ENCODE results near the gene CDK16. TPM values are rescaled to one million over a fixed set of nuclear protein-coding genes. Genes with fewer than 3 reads are reported as not detected.

CDK16 gene
- total RNA-seq, 1 experiment from 2014 or later = 134 TPM

- peaks cover 24% of the 10 kb centered on the region for H3K4me1 ChIP-seq (ENCODE audit: control insufficient read depth, insufficient read depth, low read length)
- no peak for ATAC-seq
- no peak for TF ChIP-seq SIN3A (IDR thresholded peaks at IDR 0.05; ENCODE audit: borderline replicate concordance, insufficient read depth, low read depth, low read length)
- TF ChIP-seq TCF7L2 (IDR thresholded peaks at IDR 0.05; ENCODE audit: low read depth, low read length) = no peak
- TF ChIP-seq POLR2AphosphoS5 (IDR thresholded peaks at IDR 0.05; ENCODE audit: low read depth, low read length) = no peak
- TF ChIP-seq REST (IDR thresholded peaks at IDR 0.05; ENCODE audit: insufficient read depth in 1 of 2, low read depth in 2 of 2, low read length in 1 of 2) = no peak
- TF ChIP-seq CTCF (IDR thresholded peaks at IDR 0.05) = no peak
- intact Hi-C loops (cut with micrococcal nuclease; ENCODE audit: unreplicated experiment) (loop anchor here (10.0 kb wide), 2 partner anchors 186 to 326 kb away; no protein-coding TSS in a partner anchor), in situ Hi-C loops (cut with HindIII; ENCODE audit: low pct_unique_long_range_greater_than_20kb, low sequenced_read_pairs) (no loop called here)
- no peaks in the 10 kb centered on the region for H3K27me3 ChIP-seq (ENCODE audit: control insufficient read depth, insufficient read depth, low read length)
- ChIA-PET POLR2A (no interaction called here), CTCF (no interaction called here)
- H3K27ac ChIP-seq (ENCODE audit: low read length) = no peak overlapping the region
- no peaks in the 10 kb centered on the region for H3K9me3 ChIP-seq (ENCODE audit: control insufficient read depth, insufficient read depth, low read depth, low read length)
- no peak for DNase-seq (ENCODE audit: low read depth, low spot score)
- H3K4me3 ChIP-seq (ENCODE audit: low read depth in 2 of 2, low read length in 2 of 2) = no peak overlapping the region
- H3K36me3 ChIP-seq (ENCODE audit: control insufficient read depth, insufficient read depth, low read length) = peaks cover 14% of the 10 kb centered on the region
- BruUV-seq (replicated peaks) = no TSS peak
Observed at GRCh38 chrX:47199286-47199685, 19.2 kb upstream of the CDK16 start.

GRCh38 chrX:47200385-47201150 is 17.9 kb upstream of the CDK16 start:
- ATAC-seq (peak; percentile 60), DNase-seq (ENCODE audit: low read depth, low spot score) (peak; percentile 22)
- TF ChIP-seq REST (IDR thresholded peaks at IDR 0.05; ENCODE audit: insufficient read depth in 1 of 2, low read depth in 2 of 2, low read length in 1 of 2) (no peak), SIN3A (IDR thresholded peaks at IDR 0.05; ENCODE audit: borderline replicate concordance, insufficient read depth, low read depth, low read length) (no peak), CTCF (IDR thresholded peaks at IDR 0.05) (no peak)
- in situ Hi-C loops (cut with HindIII; ENCODE audit: low pct_unique_long_range_greater_than_20kb, low sequenced_read_pairs) = no loop called here
- no TSS peak for BruUV-seq (replicated peaks)
- Histone ChIP-seq H3K27ac (ENCODE audit: low read length) (no peak overlapping the region), H3K36me3 (ENCODE audit: control insufficient read depth, insufficient read depth, low read length) (peaks cover 18% of the 10 kb centered on the region), H3K9me3 (ENCODE audit: control insufficient read depth, insufficient read depth, low read depth, low read length) (no peaks in the 10 kb centered on the region), H3K4me3 (ENCODE audit: low read depth in 2 of 2, low read length in 2 of 2) (no peak overlapping the region), H3K4me1 (ENCODE audit: control insufficient read depth, insufficient read depth, low read length) (peaks cover 17% of the 10 kb centered on the region), H3K27me3 (ENCODE audit: control insufficient read depth, insufficient read depth, low read length) (no peaks in the 10 kb centered on the region)
- intact Hi-C loops (cut with micrococcal nuclease; ENCODE audit: unreplicated experiment) = no loop called here
- CTCF ChIA-PET = no interaction called here
- POLR2A ChIA-PET = no interaction called here

Data from Panc1 (cell line).